OCI-LY1 (cell line): ENCODE data around the gene SLCO2A1.

Experiments used
- H2AFZ ChIP-seq: fragments of 200-600 bp; sonication (generic), shearing (Covaris generic); 2 replicates; pipeline ENCODE4 v1.6.0; 2014; ENCODE audit warnings: antibody characterized with exemption, mild to moderate bottlenecking, low read length
- H3F3A ChIP-seq: fragments of 200-600 bp; sonication (generic), shearing (Covaris generic); 2 replicates; pipeline ENCODE4 v1.6.0; 2014; ENCODE audit warnings: mild to moderate bottlenecking, antibody characterized with exemption, low read length, moderate library complexity; ENCODE audit not compliant: insufficient read depth
- H3K27ac ChIP-seq: fragments of 200-600 bp; sonication (generic); 2 replicates; pipeline ENCODE4 v1.5.1; 2014; ENCODE audit warnings: low read length, mixed run types, mild to moderate bottlenecking, low read depth; ENCODE audit not compliant: poor library complexity, severe bottlenecking
- H3K27me3 ChIP-seq: fragments of 200-600 bp; sonication (generic); 2 replicates; pipeline ENCODE4 v1.6.0; 2014; ENCODE audit warnings: antibody characterized with exemption, mild to moderate bottlenecking, low read length, moderate library complexity; ENCODE audit not compliant: insufficient read depth
- H3K36me3 ChIP-seq: fragments of 200-600 bp; sonication (generic); 2 replicates; pipeline ENCODE4 v1.6.1; 2014; ENCODE audit warnings: mild to moderate bottlenecking, antibody characterized with exemption, low read length, moderate library complexity, mixed read lengths; ENCODE audit not compliant: insufficient read depth
- H3K4me1 ChIP-seq: fragments of 200-600 bp; sonication (generic); 2 replicates; pipeline ENCODE4 v1.5.1; 2014; ENCODE audit warnings: mild to moderate bottlenecking, low read length, moderate library complexity; ENCODE audit not compliant: insufficient read depth, severe bottlenecking
- H3K4me2 ChIP-seq: fragments of 200-600 bp; sonication (generic), shearing (Covaris generic); 2 replicates; pipeline ENCODE4 v1.6.1; 2014; ENCODE audit warnings: low read length
- H3K4me3 ChIP-seq: fragments of 200-600 bp; sonication (generic); 2 replicates; pipeline ENCODE4 v1.5.1; 2014; ENCODE audit warnings: low read length, low read depth, mild to moderate bottlenecking, mixed read lengths; ENCODE audit not compliant: poor library complexity, severe bottlenecking
- H3K79me2 ChIP-seq: fragments of 200-600 bp; shearing (Covaris generic); 2 replicates; pipeline ENCODE4 v1.6.1; 2016; ENCODE audit warnings: mixed run types, low read length, mixed read lengths; ENCODE audit not compliant: insufficient read depth
- H3K9ac ChIP-seq: fragments of 200-600 bp; sonication (generic), shearing (Covaris generic); 2 replicates; pipeline ENCODE4 v1.6.1; 2014; ENCODE audit warnings: mild to moderate bottlenecking, low read length, mixed read lengths
- H3K9me2 ChIP-seq: fragments of 200-600 bp; sonication (generic), shearing (Covaris generic); 2 replicates; pipeline ENCODE4 v1.6.1; 2014; ENCODE audit warnings: low read depth, mild to moderate bottlenecking, low read length, mixed read lengths
- H3K9me3 ChIP-seq: fragments of 200-600 bp; shearing (Covaris generic); 2 replicates; pipeline ENCODE4 v1.6.1; 2014; ENCODE audit warnings: low read length, mixed read lengths
- H4K20me1 ChIP-seq: fragments of 200-600 bp; sonication (generic), shearing (Covaris generic); 2 replicates; pipeline ENCODE4 v1.6.0; 2016; ENCODE audit warnings: mild to moderate bottlenecking, low read length; ENCODE audit not compliant: insufficient read depth
- EZH2 ChIP-seq: fragments of 200-600 bp; sonication (generic), shearing (Covaris generic); IDR thresholded peaks from 2 replicates; pipeline ENCODE4 v1.8.0; 2017; ENCODE audit warnings: borderline replicate concordance, mixed run types, mild to moderate bottlenecking, antibody characterized with exemption, low read length, moderate library complexity, mixed read lengths
- TF ChIP-seq, protein P1 (sequence below): fragments of 200-600 bp; sonication (generic), shearing (Covaris generic); IDR thresholded peaks from 2 replicates; pipeline ENCODE4 v1.5.1; 2017; ENCODE audit warnings: mild to moderate bottlenecking, antibody characterized with exemption, low read length, moderate library complexity, mixed read lengths

Gene SLCO2A1

DNA sequence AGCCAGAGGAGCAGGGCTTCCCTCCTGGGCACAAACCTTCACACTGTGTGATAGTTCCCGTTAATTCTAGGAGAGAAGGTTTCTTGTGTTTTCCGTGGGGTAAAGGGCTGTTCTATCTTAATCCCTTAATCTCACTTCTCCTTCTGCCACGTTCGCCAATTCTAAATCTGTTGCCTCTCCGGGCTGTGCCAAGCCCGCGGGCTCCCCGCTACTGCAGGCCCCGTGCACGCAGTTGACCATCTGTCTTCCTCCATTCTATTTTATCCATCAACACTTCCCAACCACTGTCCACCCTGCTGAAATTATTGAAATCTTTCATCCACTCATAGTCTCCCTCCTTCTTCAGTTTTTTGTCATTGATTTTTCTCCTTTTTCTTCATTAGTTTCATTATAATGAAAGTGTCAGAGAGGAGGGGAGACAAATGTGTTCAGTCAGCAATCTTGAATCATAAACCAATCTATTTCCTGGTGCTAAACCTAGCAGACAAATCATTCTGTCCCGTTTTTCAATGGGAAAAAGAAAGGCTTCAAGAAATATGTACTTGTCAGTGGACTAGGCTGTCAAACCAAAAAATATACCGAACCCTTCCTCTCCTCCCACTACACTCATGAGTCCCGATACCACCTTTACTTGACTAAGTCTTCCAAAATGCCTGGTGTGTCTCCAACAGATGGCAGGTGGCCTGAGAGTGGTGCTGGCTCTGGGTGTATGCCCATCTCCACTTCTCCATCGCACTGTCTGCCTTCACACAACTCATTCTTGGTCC is 39.6 kb downstream of the SLCO2A1 start:
- H3K36me3 ChIP-seq: no peaks in the 10 kb centered on the region
- no peak for TF ChIP-seq EZH2
- TF ChIP-seq, protein P1, sequence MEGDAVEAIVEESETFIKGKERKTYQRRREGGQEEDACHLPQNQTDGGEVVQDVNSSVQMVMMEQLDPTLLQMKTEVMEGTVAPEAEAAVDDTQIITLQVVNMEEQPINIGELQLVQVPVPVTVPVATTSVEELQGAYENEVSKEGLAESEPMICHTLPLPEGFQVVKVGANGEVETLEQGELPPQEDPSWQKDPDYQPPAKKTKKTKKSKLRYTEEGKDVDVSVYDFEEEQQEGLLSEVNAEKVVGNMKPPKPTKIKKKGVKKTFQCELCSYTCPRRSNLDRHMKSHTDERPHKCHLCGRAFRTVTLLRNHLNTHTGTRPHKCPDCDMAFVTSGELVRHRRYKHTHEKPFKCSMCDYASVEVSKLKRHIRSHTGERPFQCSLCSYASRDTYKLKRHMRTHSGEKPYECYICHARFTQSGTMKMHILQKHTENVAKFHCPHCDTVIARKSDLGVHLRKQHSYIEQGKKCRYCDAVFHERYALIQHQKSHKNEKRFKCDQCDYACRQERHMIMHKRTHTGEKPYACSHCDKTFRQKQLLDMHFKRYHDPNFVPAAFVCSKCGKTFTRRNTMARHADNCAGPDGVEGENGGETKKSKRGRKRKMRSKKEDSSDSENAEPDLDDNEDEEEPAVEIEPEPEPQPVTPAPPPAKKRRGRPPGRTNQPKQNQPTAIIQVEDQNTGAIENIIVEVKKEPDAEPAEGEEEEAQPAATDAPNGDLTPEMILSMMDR: no peak
- no peak overlapping the region for H3K4me2 ChIP-seq
- no peaks in the 10 kb centered on the region for H3F3A ChIP-seq
- H3K79me2 ChIP-seq: no peaks in the 10 kb centered on the region
- H3K27ac ChIP-seq: no peak overlapping the region
- no peaks in the 10 kb centered on the region for H3K9me3 ChIP-seq
- H3K27me3 ChIP-seq: peaks cover 4% of the 10 kb centered on the region; the same call in 1 of the 2 replicates
- H3K9me2 ChIP-seq: no peaks in the 10 kb centered on the region
- no peak overlapping the region for H3K9ac ChIP-seq
- no peaks in the 10 kb centered on the region for H4K20me1 ChIP-seq
- H2AFZ ChIP-seq: no peak overlapping the region
- no peak overlapping the region for H3K4me3 ChIP-seq
- H3K4me1 ChIP-seq: no peaks in the 10 kb centered on the region

DNA sequence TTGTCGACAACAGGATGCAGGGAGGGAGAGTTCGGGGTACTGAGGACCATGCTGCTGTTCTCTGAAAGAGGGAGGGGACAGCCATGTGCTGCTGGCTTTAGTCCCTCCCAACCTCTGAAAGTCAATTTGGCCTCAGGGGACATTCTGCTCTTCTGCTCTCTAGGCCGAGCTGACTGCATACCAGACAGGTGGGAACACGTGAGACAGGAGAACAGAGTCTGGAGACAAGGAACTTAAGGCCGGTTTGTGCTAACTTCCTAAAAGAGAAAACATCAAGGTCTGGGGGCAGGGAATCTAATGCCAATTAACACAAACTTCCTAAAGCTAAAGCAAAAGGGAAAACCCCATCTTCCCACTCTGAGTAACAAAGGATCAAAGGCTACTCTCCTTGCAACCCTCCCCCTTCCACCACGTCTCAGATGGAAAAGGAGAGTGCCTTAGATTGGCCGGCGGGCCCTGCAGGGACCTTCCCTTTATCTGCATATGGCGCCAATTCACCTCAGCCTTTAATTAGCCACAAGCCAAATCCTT is 41.0 kb downstream of the SLCO2A1 start:
- Histone ChIP-seq H2AFZ (no peak overlapping the region), H4K20me1 (no peaks in the 10 kb centered on the region), H3K4me2 (no peak overlapping the region), H3F3A (no peaks in the 10 kb centered on the region), H3K9me2 (no peaks in the 10 kb centered on the region), H3K27me3 (peaks cover 4% of the 10 kb centered on the region; the same call in 1 of the 2 replicates), H3K4me3 (no peak overlapping the region), H3K9me3 (no peaks in the 10 kb centered on the region), H3K9ac (no peak overlapping the region), H3K4me1 (no peaks in the 10 kb centered on the region), H3K79me2 (no peaks in the 10 kb centered on the region), H3K36me3 (no peaks in the 10 kb centered on the region), H3K27ac (no peak overlapping the region)
- TF ChIP-seq, protein P1: no peak
- no peak for TF ChIP-seq EZH2

DNA sequence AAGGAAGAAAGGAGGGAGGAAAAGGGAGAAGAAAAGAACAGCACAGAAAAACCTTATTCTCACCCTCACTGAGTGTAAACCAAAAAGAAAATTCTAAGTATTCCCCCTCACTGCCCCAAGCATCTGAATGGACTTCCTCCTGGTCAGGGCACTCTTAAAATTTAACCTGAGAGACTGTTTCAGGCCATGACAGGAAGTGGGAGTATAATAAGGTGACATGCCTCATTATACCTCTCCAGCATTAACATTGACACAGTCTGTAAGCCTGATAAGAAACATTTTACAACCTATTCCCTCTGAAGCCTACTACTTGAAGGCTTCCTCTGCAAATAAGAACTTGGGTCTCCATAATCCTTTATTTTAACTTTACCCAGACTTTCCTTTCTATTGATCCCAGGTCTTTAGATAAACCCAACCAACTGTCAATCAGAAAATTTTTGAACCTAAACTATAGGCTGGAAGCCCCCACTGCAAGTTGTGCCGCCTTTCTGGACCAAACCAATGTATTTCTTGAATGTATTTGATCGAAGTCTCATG is 41.7 kb downstream of the SLCO2A1 start:
- no peaks in the 10 kb centered on the region for H3K4me1 ChIP-seq

More for the DNA sequence above, 41.7 kb downstream of the SLCO2A1 start:
- H3K36me3 ChIP-seq: no peaks in the 10 kb centered on the region
- no peaks in the 10 kb centered on the region for H3K9me3 ChIP-seq
- peaks cover 4% of the 10 kb centered on the region; the same call in 1 of the 2 replicates for H3K27me3 ChIP-seq
- H3F3A ChIP-seq: no peaks in the 10 kb centered on the region
- no peak overlapping the region for H3K4me3 ChIP-seq
- H3K9ac ChIP-seq: no peak overlapping the region
- no peaks in the 10 kb centered on the region for H3K9me2 ChIP-seq
- no peak for TF ChIP-seq EZH2
- TF ChIP-seq, protein P1: no peak
- H2AFZ ChIP-seq: no peak overlapping the region
- no peak overlapping the region for H3K4me2 ChIP-seq
- no peaks in the 10 kb centered on the region for H4K20me1 ChIP-seq
- H3K79me2 ChIP-seq: no peaks in the 10 kb centered on the region
- no peak overlapping the region for H3K27ac ChIP-seq
